GM12873 (cell line): ENCODE results near the gene CPZ.

Source experiments
- CTCF ChIP-seq: IDR thresholded peaks from 2 replicates; pipeline ENCODE4 v1.5.1; 2012; ENCODE audit warnings: low read depth, mild to moderate bottlenecking, moderate library complexity, low read length, control low read depth; ENCODE audit not compliant: insufficient read depth; ENCODE audit errors: missing control alignments

The CPZ gene

GRCh38 chr4:8656185-8656517 lies 63.6 kb downstream of the CPZ start:
- TF ChIP-seq CTCF: no peak

GRCh38 chr4:8656711-8657380 lies 64.3 kb downstream of the CPZ start:
- no peak for TF ChIP-seq CTCF

DNA sequence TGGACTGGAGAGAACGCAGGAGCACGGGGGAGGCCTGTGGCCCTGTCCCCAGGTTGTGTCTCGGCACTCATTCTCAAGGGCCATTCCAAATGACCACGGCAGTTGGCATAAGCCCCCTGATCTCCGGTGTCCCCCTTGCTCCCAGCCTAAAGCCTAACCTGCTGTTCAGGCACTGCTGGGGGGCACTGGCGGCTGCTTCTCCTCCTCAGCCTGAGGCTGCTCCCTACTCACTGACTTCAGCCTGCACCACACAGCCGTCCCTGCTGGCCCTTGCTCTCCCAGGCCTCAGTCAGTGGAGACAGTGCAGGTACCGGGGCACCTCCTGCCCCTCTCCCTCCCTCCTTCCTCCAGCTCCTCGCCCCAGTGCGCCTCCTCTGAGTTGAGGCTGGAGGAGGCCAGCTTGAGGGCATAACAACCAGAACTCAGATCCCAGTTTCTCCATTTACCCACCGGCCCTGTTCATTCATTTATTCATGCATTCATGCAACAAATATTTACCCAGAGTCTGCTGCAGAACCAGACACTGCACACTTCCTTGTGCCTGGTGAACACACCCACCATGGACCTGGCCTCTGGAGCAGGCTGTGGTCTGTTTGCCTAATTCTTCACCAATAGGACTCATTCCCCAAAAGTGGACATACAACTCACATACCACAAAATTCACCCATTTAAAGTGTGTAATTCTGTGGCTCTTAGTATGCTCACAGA lies 65.0 kb downstream of the CPZ start:
- no peak for TF ChIP-seq CTCF

DNA sequence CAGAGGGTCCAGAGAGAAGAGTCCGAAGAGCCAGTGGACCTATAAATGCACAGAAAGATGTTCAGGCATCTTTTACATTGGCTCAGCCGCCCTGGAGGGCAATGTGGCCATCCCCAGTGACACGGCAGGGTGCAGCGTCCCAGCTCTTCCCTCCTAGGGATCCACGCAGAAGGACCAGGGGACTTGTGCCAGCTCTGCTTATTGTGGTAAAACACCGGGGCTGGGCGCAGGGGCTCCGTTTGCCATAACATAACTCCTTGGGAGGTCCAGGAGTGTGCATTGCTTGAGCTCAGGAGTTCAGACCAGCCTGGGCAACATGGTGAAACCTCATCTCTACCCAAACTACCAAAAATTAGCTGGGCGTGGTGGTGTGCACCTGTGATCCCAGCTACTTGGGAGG lies 70.2 kb downstream of the CPZ start:
- no peak for TF ChIP-seq CTCF

DNA sequence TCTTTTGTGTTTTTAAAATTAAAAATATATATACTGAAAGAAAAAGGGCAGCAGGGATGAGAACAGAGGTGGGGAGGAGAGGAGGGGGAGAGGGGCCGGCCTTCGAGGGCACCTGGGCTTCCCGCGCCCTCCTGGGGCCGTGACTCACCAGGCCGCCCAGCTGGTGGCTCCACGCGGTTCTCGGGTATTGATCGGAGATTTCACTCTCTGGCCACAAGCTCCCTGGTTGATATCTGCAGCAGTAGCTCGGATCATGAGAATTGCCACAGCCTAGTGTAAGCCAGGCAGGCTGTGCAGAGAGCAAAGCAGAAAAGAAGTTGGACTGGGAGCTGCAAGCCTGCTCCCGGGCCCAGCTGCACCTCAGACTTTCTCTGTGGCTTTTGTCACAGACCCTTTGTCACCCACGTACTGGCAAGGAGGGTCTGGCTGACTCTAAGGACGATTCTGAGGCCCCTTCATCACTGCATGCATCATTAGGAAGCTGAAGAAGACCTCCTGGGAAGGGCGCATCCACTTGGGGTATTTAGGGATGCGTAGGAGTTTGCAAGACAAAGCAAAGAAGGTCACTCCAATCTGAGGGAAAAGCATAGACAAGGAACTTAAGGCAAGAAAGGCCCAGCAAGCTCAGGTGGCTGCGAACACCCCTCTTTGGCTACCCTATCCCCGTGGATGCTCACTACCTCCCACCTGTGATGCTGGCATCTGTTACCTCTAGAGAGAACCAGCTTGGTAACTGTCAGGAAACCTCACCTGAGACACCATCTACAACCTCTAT lies 71.7 kb downstream of the CPZ start:
- no peak for TF ChIP-seq CTCF

- TF ChIP-seq CTCF: no peak
These were observed 72.4 kb downstream of the CPZ start for GRCh38 chr4:8664976-8665375.

DNA sequence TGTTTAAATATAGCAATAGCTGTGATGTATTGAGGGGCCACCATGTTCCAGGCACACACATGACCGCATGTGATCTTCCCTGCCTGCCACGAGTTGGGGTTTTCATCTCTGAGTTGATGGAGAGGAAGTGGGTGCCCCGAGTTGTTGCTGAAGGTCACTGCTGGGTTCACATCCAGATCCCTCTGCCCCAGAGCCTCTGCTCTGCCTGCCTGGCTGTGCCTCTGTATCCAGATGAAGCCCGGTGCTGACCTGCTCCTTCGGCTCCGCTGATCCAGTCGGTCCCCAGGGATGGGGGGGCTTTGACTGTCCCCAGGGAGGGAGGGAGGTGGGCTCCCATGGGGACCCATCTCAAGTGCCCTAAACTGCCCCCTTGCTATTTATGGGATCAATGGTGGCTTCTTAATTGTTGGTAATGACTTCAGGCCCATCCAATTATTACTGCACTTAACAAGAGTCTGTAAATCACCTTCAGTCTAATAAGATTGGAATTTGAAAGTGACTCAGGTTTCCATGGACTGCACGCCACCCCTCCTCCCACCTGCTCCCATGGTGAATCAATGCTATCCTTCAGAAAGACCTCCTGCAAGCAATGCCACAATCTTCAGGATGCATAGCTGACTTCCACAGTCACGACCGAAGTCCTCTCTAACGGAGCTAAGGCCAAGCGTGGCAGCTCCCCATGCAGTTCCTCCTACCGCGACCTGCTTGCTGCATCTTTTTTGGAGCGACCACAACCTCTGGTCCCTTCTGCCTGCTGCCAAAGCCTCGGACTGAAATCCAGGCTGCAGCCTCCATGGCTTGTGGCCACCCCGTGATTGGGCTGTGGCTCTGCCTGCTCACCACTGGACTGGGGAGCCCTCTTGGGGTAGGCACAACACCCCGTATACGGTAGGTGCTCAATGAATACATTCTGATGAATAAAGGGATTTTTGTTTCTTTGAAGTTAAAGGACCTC lies 73.1 kb downstream of the CPZ start:
- TF ChIP-seq CTCF: no peak
